Esophagus muscularis mucosa (tissue), 4 donors: Measurements from ENCODE around the gene TMEM115. TPM values are rescaled to one million over a fixed set of nuclear protein-coding genes. Genes with fewer than 3 reads are reported as not detected.
A peak's percentile ranks its signal among the peaks of the same experiment; 100 is the strongest.

Source experiments
- DNase-seq: peaks from one replicate; pipeline ENCODE4 v3.0.0-alpha.2; 2017; ENCODE audit errors: extremely low spot score
- H3K27ac ChIP-seq, 4 donors: fragments of 200-600 bp; sonication (generic); replicated peaks in 1 of 4; 1 replicate in 3 of 4; 2 replicates in 1 of 4; pipeline ENCODE4 v1.5.1; 2016 to 2019; ENCODE audit warnings: mild to moderate bottlenecking in 1 of 4
- H3K27me3 ChIP-seq, 4 donors: fragments of 200-600 bp; sonication (generic); one replicate each; pipeline versions ENCODE4 v1.5.1 to v1.6.0; 2016 to 2019
- H3K36me3 ChIP-seq, 4 donors: fragments of 200-600 bp; sonication (generic); one replicate each; pipeline ENCODE4 v1.5.1; 2016 to 2019
- H3K4me1 ChIP-seq, 4 donors: fragments of 200-600 bp; sonication (generic); one replicate each; pipeline ENCODE4 v1.5.1; 2016 to 2019
- H3K4me3 ChIP-seq, 4 donors: fragments of 200-600 bp; sonication (generic); 1 replicate in 2 of 4; 2 replicates in 2 of 4; pipeline ENCODE4 v1.5.1; 2016 to 2019; ENCODE audit warnings: mild to moderate bottlenecking in 4 of 4, moderate library complexity in 1 of 4
- H3K9me3 ChIP-seq, 4 donors: fragments of 200-600 bp; sonication (generic); 1 replicate in 3 of 4; 2 replicates in 1 of 4; pipeline ENCODE4 v1.5.1; 2016 to 2019
- EP300 ChIP-seq: sonication (generic); formaldehyde crosslinking; IDR thresholded peaks from one replicate; pipeline ENCODE4 v1.6.1; 2017; ENCODE audit warnings: antibody characterized with exemption
- POLR2A ChIP-seq: fragments of 450-650 bp; IDR thresholded peaks from one replicate; pipeline ENCODE4 v1.6.1; 2017; ENCODE audit warnings: antibody characterized with exemption, moderate library complexity, mild to moderate bottlenecking, low read depth
- POLR2AphosphoS5 ChIP-seq, 2 donors: sonication (generic); formaldehyde crosslinking; IDR thresholded peaks; one replicate each; pipeline ENCODE4 v1.6.1; 2017; ENCODE audit warnings: antibody characterized with exemption in 2 of 2
- WGBS: methylation state at CpG from one replicate; pipeline ENCODE4 v1.1.5; 2018; 5-methylcytosine and 5-hydroxymethylcytosine counted together
- intact Hi-C: fragments of 100-400 bp; cut with DNase I; formaldehyde crosslinking; loops from one replicate; pipeline ENCODE4 v1.15.1; 2023
- total RNA-seq, 4 donors: library from RNA; depleted of rRNA; stranded (reverse); fragments of >200 nt; gene quantifications; one replicate each; pipeline versions ENCODE4 v1.1.0 to v1.2.1, GENCODE V29; 2016
- TF ChIP-seq, protein P1 (sequence below), 3 experiments: fragments of 200-600 bp in 2 of 3; fragments of 450-650 bp in 1 of 3; sonication (generic) in 2 of 3; IDR thresholded peaks; one replicate each; pipeline ENCODE4 v1.5.1; 2017 to 2019; ENCODE audit warnings: antibody characterized with exemption in 3 of 3, mild to moderate bottlenecking in 2 of 3, moderate library complexity in 1 of 3

TMEM115 gene
- total RNA-seq, 4 donors from 2014 or later: 37.0 to 85.6 (median 66.3) TPM

DNA sequence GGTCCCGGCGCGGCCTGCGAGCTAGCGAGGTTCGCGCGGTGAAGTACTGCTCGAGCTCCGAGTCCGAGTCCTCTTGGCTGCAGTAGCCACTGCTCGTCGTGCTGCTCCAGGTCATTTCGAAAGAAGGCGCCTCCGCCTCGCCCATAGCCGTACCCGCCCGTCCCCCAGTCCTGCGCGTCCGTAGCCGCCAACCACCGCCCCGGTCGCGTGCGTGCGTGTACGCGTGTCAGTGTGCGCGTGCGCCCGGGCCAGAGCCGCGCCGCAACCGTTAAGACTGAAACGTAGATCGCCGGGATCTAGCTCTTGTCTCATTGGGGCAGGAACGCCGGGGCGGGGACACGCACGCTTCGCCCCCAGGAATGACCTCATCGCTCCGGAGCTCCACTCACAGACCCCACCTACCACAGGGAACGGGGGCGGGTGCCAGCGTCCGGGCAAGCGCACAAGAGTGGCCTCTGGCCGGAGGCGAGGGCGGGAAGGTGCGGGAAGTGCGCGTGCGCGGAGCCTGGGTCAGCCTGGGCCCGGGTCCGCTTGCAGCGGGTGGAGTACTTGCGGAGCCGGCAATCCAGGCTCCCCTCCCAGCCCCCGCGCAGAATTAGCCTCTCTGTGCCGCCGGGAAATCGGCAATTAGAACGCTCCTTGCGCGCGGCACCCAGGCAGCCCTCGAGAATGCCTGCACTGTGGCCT is 22.0 kb downstream of the TMEM115 start:
- TF ChIP-seq EP300 (no peak), POLR2AphosphoS5 (IDR thresholded peaks at IDR 0.05) (peak; percentile 99), POLR2A (peak; percentile 81)
- TF ChIP-seq, protein P1, sequence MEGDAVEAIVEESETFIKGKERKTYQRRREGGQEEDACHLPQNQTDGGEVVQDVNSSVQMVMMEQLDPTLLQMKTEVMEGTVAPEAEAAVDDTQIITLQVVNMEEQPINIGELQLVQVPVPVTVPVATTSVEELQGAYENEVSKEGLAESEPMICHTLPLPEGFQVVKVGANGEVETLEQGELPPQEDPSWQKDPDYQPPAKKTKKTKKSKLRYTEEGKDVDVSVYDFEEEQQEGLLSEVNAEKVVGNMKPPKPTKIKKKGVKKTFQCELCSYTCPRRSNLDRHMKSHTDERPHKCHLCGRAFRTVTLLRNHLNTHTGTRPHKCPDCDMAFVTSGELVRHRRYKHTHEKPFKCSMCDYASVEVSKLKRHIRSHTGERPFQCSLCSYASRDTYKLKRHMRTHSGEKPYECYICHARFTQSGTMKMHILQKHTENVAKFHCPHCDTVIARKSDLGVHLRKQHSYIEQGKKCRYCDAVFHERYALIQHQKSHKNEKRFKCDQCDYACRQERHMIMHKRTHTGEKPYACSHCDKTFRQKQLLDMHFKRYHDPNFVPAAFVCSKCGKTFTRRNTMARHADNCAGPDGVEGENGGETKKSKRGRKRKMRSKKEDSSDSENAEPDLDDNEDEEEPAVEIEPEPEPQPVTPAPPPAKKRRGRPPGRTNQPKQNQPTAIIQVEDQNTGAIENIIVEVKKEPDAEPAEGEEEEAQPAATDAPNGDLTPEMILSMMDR (IDR thresholded peaks at IDR 0.05): no peak
- WGBS: 0% methylated on average over 3 of the region's 79 CpGs

DNA sequence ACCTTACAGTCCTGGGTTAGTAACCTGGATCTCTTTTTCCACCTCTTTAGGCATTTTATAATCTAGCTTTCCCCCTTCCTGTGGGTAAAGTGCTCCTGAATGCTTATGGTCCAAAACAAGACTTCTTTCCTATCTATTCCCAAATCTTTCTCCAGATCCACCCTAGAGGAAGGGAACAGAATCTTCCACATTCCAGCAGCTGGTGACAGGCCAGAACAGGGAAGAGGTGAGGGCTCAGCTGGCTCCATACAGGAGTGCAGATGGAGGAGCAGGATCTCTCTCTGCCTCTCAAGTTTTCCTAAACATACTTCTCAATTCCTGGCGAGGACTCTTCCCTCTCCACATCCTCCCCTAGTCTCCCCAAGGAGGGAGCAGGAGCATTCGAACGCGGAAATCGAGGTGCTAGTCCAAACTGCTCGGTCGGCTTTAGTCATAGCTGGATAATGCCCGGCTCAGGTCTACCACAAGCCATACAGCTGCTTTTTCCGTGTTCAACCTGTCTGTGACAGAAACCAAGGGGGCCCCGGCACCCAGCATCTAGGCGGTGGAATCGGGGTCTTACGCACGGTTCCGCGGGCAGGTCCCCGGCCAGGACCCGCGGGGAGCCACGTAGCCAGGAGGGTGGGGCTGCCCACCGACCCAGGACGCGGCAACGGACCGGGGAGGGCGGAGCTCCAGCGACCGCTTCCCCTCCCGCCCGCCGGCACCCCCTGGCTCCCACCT is 22.7 kb downstream of the TMEM115 start:
- DNase-seq: no peak

More for the DNA sequence above, 22.0 kb downstream of the TMEM115 start:
- Histone ChIP-seq H3K27ac (peak overlapping the region; percentile 96 to 100 (median 98)), H3K27me3 (no peaks in the 10 kb centered on the region), H3K4me3 (peak overlapping the region; percentile 74 to 92 (median 88)), H3K4me1 (peaks cover 73 to 92% (median 89%) of the 10 kb centered on the region in 4 donors), H3K9me3 (no peaks in the 10 kb centered on the region), H3K36me3 (peaks cover 0 to 9% (median 2%) of the 10 kb centered on the region in 4 donors)
- intact Hi-C loops: no loop called here
- DNase-seq: peak; percentile 100

DNA sequence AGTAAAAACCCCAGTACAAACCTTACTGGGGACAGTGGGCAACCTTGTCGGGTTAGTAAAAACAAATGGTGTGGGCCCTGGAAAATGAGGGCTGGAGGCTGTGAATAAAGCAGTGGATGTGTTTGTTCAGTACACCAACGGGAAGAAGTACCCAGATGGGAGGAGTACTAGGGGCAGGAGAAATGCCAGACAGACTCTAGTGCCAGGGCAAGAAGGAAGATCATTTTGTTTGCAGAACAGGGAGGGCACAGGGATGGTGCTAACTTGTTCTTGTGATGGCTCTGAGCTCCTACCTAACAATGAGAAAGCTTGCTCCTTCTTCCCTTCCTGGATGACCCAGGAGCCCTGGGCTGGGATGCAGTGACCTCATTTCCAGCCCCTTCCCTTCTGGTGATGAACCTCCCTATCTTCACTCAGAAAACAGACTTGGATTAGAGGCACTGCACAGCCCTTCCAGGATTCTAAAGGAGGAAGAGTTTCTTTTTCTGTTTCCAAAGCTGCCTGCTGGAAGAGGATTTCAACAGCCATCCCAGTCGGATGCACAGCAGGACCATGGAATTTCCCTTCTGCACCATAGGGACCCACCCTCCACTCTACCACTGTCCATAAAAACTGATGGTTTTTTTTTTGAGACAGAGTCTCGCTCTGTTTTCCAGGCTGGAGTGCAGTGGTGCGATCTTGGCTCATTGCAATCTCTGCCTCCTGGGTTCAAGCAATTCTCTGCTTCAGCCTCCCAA is 24.8 kb downstream of the TMEM115 start:
- Histone ChIP-seq H3K27me3 (no peaks in the 10 kb centered on the region), H3K9me3 (no peaks in the 10 kb centered on the region), H3K27ac (peak overlapping the region; percentile 96 to 100 (median 98)), H3K4me1 (peaks cover 63 to 70% (median 67%) of the 10 kb centered on the region in 4 donors), H3K4me3 (peak overlapping the region in 2 of 4 donors; percentile 1 to 2), H3K36me3 (peaks cover 24 to 37% (median 30%) of the 10 kb centered on the region in 4 donors)
- WGBS: 65% methylated on average over 5 of the region's 5 CpGs
- intact Hi-C loops: no loop called here
- DNase-seq: no peak
- TF ChIP-seq POLR2A (no peak), POLR2AphosphoS5 (IDR thresholded peaks at IDR 0.05) (no peak), EP300 (no peak)
- TF ChIP-seq, protein P1 (IDR thresholded peaks at IDR 0.05): no peak

More for the DNA sequence above, 22.7 kb downstream of the TMEM115 start:
- WGBS: 10% methylated on average over 10 of the region's 31 CpGs
- no peaks in the 10 kb centered on the region for H3K27me3 ChIP-seq
- peaks cover 4 to 16% (median 9%) of the 10 kb centered on the region in 4 donors for H3K36me3 ChIP-seq
- no peaks in the 10 kb centered on the region for H3K9me3 ChIP-seq
- H3K4me3 ChIP-seq: peak overlapping the region; percentile 74 to 92 (median 88)
- H3K4me1 ChIP-seq: peaks cover 78 to 91% (median 88%) of the 10 kb centered on the region in 4 donors
- peak overlapping the region; percentile 96 to 100 (median 98) for H3K27ac ChIP-seq
- TF ChIP-seq POLR2AphosphoS5 (IDR thresholded peaks at IDR 0.05): no peak
- no peak for TF ChIP-seq EP300
- no peak for TF ChIP-seq POLR2A
- TF ChIP-seq, protein P1 (IDR thresholded peaks at IDR 0.05): no peak
- intact Hi-C loops: no loop called here

DNA sequence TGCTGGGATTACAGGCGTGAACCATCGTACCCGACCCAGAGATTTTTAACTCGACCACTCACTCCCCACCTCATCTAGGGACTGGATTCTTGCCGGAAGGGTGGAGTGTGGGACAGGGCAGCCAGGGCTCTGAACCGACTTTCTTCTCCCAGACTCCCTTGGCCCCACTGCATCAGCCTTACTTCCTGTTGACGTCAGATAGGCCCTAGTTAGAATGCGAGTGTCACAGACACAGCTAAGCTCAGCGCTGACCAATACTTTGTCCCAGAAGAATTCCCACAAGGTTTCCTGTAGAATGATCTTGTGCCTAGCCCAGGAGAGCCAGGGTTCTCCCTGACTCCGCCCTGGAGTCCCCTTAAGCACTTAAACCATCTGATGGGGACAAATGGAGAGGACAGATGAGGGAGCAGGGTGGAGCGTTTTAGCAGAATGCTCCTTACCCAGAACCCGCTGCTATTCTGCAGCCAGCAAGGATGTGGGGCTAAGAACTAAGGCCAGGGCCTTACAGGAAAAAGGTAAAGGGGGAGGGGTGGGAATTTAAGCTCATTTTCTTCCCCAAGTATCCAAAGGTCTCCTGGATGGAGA is 25.5 kb downstream of the TMEM115 start:
- Histone ChIP-seq H3K9me3 (no peaks in the 10 kb centered on the region), H3K4me3 (peak overlapping the region in 1 of 4 donors; percentile 18), H3K27me3 (no peaks in the 10 kb centered on the region), H3K4me1 (peaks cover 61 to 68% (median 63%) of the 10 kb centered on the region in 4 donors), H3K27ac (peak overlapping the region; percentile 96 to 100 (median 98)), H3K36me3 (peaks cover 24 to 43% (median 36%) of the 10 kb centered on the region in 4 donors)
- intact Hi-C loops: no loop called here
- no peak for DNase-seq
- WGBS: 67% methylated on average over 7 of the region's 12 CpGs
- TF ChIP-seq, protein P1 (IDR thresholded peaks at IDR 0.05): no peak
- peak; percentile 66 to 70 for TF ChIP-seq POLR2AphosphoS5 (IDR thresholded peaks at IDR 0.05)
